ENCODE measurements around the gene RRP1B.
"Not testable (repeated sequence)": the region's sequence is repeated elsewhere in the genome, so short reads cannot be mapped to it uniquely, and the experiment has no call there.

RRP1B gene

DNA sequence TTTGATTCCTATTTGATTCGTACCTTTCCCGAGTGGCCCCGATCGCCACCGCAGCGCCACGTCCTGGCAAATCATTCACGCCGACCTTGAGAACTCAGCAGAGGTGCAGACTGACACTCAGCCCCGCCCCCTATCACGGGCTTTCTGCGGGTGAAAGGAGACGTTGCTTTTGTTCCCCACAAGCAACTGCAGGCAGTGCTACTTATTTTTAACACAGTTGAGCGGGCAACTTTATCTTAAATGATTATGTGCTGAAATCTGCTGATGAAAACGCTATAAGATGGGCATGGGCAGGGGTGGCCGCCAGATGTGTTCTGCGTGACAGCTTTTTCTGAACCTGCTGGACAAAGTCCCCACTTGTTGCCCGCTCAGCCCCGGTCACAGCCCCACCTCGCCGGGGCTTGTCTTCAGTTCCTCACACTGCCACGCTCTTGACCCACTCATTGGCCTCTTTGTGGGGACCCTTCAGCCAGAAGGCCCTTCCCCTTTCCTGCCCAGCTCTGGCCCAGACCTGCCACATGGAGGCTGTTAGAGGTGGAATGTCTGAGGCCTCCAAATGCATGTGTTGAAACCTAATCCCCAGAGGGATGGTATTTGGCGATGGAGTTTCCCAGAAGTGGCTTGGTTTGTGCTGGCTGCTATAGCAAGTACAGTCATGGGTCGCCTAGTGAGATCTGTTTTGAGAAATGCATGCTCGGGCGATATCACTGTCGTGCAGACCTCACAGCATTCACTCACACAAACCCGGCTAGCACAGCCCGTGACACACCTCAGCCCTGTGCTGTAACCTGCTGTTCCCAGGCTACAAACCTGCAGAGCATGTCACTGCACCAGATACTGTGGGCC, 43.9 kb downstream of the RRP1B start:
- DNase-seq: peak; percentile 47

DNA sequence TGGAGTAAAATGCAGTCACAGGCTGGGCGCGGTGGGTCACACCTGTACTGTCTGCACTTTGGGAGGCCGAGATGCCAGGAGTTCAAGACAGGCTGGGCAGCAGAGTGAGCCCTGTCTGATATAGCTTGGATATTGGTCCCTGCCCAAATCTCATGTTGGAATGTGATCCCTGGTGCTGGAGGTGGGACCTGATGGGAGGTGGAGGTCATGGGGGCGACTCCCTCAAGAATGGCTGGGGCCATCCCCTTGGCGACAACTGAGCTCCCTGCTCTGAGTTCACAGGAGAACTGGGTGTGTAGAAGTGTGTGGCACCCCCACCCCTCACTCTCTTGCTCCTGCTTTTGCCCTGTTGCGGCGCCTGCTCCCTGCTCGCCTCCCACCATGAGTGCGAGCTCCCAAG, 48.1 kb downstream of the RRP1B start:
- DNase-seq: no peak

DNA sequence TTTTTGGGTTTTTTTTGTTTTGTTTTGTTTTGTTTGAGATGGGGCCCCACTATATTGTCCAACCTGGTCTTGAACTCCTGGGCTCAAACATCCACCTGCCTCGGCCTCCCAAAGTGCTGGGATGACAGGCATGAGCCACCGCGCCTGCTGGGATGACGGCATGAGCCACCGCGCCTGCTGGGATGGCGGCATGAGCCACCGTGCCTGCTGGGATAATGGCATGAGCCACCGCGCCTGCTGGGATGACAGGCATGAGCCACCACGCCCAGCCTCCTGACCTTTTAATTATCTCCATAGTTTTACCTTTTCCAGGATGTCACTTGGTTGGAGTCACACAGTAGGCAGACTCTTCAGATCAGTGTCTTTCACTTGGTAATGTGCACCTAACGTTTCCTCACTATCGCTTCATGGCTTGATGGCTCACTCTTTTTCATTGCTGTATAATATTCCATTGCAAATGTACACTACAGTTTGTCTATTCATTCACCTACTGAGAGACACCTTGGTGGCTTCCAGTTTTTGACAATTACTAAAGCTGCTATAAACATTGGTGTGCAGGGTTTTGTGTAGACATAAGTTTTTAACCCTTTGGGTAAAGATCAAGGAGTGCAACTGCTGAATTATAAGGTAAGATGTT, 49.5 kb downstream of the RRP1B start:
- no peak for DNase-seq

DNA sequence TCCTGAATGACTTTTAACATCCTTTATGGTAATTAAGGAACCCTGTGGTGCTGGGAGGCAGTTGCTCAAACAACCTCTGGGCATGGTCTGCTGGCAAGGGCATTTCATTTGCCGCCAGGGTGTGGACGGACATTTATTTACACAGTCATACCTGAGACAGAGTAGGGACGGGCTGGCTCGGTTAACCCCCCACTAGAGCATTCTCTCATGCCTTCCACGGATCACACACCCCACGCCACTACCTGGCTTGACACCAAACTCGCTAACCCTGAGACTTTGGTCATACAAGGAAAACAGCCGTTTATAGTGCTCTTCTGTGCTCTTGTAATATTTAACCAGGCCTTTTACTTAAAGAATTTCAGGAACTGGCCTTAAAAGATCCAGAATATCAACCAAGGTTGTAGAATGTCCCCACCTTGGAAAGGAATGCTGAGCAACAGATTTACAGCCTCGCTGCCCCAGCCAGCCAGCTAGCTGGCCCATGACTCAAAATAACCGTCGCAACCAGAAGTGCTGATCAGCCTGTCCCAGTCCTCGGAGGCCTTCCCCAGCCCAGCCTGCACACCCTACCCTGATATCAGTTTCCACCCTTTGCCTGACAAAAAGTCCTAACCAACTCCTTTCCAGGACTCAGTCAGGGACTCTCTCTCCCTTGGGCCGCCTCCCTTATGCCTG, 53.0 kb downstream of the RRP1B start:
- DNase-seq: no peak

DNA sequence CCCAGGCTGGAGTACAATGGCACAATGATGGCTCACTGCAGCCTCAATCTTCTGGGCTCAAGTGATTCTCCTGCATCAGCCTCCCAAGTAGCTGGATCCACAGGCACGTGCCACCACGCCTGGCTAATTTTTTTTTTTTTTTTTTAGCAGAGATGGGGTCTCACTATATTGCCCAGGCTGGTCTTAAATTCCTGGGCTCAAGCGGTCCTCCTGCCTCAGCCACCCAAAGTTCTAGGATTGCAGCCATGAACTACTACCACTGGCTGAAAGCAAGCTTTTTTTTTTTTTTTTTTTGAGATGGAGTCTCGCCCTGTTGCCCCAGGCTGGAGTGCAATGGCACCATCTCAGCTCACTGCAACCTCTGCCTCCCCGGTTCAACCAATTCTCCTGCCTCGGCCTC, 53.8 kb downstream of the RRP1B start:
- not testable (repeated sequence) for DNase-seq

DNA sequence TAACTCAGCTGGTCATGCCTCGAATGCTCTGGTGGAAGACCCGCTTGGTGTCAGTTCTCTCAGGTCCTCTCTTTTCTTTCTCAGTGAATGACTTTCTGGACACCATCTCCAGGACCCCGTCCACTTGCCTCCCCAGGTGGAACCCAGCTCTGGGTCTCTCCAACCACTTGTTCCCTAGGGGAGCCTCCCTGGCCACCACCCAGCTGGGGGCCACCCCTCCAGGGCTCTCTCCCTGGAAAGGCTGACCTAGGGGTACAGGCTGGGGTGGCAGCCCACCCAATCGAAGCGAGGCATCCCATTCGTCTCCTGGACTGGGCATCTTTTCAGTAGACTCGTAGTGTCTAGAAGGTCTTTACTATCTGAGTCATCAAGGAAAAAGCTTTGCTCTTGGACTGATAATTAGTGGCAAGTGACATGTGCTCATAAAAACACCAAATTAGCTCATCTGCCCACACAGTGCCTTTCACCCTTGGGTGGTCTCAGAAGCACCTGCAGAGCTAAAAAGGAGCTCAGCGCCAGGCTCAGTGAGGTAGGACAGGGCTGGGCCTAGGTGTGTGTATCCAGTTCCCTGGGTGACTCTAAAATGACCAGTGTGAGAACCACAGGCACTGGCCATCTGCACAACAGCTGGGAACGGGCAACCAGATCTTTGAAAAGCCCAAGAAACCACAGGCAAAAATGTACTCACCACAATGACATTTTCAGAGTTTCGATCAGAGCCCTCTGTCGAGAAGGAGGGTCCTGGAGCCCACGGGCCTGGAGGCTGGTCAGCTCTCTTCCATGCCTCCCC, 57.2 kb downstream of the RRP1B start:
- DNase-seq: no peak

DNA sequence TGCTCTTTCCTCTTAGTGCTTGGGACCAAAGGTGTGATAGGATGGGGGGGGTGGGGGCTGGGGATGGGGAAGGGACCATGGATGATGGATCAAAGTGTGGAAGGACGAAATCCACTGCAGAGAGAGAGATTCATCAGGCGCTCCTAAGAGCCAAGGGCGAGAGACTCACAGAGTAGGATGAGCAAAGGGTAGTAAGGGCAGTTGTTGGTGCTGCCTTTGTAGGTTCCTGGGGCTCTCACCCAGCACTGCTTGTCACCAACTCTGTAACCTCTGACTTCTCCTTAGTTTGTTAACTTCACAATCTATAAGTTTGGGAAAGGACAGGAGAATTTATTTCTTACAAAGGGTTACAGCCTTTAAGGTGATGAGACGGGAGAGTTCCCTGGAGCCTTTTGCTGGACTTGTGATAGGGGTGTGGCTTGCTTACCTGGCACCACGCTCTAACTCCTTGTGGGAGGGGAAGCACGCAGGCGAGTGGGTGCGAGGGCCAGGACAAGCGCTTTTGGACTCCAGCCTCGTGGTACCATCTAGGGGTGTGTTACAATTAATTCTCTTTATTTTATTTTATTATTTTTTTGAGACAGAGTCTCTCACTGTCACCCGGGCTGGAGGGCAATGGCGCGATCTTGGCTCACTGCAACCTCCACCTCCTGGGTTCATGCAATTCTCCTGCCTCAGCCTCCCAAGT, 58.0 kb downstream of the RRP1B start:
- DNase-seq: no peak

DNA sequence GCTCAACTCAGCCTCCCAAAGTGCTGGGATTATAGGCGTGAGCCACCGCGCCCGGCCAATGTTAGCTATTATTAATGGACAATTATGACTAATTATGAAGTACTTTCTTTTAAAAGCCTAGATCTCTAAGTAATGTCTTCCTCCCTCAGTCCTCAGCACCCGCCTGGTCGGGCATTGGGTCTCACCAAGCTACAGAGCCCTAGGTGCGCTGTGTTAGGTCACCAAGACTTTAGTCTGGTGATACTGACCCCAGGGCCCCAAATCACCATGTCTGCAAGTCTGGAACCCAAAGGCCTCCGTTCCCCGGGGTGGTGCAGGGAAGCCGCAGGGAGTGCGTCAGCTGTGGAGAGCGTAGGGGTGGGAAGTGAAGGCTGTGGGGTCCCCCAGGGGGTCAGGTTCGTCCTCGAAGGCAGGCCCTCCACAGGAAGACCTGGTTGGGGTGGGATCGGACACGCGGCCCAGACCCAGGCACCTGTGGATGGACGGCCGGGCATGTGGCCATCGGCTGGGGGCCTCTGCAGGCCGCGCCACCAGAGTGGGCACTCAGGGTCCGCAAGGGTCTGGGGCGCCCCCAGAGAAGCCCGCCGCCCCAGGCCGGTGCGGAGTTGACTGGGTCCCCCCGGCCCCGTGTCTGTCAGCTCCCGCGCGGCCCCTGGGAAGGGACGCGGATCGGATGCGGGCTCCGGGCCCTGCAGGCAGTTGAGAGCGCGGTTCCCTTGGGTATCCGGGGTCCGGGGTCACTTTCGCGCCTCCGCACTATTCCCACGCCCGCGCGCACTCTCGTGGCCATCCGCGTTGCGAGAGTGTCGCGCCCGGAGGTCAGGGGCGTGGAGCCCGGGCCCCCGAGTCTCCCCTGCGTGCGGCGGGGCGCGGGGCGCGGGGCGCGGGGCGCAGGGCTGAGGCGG, 58.9 kb downstream of the RRP1B start:
- DNase-seq: no peak

DNA sequence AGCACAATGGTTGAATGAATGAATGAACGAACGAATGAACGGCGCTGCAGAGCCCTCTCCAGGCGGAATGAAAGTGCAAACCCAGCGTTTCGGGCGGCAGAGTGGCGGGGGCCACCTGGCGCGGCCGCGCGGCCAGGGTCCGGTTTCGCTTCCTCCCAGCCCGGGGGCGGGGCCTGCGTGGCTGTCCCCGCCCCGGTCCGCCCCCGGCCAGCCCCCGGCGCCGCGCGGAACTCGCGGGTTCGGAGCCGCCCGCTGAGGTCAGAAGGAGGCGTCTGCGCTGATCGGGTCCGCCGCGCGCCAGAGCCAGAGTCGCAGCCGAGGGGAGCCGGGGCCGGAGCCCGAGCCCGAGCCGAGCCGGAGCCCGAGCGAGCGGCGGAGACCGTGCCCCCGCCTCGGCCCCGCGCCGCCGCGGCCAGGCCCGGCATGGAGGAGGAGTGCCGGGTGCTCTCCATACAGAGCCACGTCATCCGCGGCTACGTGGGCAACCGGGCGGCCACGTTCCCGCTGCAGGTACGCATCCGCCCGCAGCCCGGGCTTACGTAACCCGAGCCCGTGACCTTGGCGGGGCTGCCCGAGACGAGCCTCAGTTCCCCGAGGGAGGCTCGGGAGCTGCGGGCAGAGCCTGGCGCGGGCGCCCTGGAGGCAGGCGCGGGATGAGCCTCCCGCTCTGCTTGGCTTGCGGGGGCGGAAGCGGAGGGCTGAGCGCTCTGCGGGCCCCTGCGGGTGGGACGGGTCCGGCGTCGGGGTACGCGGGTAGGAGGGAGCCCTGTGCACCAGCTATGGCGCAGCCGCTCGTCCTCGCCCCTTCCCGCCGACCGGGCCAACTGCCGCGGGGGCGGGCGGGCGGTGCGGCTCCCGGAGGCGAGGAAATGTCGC, 59.8 kb downstream of the RRP1B start, which contains the start of gene PDXK:
Gene PDXK (plus strand): TSS at position 258 of the 876 bp plus-strand sequence. CDS start 166 bp downstream, at position 424.
- peak; percentile 80 for DNase-seq

DNA sequence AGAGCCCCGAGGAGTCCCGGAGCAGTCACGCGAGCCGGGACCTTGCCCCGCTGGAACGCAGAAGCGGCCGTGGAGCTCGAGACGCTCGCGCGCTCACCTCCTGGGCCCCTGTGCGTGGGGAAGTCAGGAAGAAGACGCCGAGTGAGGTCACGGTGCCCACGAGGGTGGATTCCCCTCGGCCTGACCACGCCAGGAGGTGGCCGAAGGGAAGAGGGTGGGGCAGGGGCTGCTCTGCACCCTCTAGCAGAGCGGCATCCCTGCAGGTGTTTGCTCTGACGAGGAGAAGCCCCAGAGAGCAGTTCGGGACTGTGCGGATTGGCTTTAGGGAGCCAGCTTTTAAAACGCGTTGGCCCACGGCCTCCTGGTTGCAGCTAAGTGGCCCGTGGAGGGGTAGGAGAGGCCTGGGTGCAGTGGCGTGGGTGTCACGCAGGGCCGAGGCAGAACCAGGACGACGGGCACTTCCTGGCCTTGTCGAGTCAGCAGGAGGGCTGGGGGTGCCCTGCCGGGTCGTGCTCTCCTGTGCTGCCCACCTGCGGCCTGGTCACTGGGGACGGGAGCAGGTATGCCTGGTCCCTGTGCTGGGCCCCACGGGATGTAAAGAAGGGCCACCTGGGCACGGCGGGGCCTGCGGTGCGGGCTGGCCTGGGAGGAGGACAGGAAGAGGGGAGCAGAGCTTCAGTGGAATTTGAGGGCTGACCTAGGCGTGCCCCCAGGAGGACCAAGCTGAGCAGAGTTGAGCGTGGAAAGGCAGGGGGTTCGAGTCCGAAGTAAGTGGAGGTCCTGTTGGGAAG, 60.6 kb downstream of the RRP1B start:
- DNase-seq: no peak

DNA sequence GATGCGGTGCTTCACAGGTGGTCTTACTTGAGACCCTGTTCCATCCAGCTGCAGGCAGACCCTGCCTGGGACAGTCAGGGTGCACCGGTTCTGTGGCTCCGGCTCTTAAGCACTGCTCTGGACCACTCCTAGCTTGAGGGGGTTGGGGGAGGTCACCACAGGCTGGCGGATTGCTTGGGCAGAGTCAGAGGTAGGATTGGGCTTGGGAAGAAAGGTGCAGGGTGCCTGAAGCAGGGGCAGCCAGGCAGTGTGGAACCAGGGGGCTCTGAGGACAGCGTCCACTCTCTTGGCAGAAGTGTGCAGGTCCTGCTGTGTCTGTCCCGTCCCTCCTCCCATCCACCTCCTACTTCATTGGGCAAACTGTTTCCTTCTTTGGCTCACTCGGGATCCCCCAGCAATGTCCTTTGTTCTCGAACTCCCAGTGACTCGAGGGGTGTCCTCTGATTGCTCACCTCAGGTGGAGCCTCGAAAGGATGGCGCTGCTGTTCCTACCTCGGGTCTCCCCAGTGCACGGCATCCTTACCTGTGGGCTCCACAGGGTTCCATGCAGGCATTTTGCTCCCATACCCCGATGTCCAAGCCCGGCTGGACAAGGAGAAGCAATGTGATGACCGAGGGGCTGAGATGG, 61.3 kb downstream of the RRP1B start:
- no peak for DNase-seq

DNA sequence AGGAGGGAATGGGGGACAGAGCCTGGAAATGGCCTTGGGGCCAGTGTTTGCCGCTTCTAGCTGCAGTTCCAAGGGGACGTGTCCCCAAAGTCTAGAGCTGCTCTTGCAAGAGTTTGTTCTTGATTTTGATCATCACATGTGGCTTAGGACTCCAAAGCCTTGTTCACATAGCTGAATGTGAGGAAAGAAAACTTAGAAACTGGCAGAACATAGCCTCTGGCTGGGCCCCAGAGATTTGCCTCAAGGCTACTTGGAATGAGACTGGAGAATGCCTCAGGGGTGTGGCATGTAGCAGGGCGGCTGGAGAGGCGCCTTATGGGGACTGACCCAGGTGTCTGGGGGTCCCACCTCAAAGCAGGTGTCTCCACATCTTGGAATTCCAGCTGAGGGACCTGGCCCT, 61.8 kb downstream of the RRP1B start:
- DNase-seq: no peak

DNA sequence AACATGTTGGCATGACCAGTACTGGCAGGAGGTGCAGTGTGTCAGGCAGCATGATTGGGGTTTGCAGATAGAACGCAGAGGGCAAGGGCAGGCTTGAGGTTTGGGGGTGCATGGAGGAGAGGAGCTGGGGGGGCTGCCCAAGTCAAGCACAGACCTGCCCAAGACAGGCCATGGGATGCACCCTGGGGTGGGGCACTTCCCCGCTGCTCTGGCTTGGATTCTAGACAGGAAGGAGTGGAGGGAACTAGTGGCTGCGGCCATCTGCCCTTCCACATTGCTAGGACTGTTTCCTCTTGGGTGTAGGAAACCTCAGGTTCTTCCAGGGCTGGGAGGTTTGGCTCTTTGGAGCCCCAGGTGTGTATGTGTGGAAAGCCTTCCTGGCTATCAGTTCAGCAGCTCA, 62.6 kb downstream of the RRP1B start:
- no peak for DNase-seq

DNA sequence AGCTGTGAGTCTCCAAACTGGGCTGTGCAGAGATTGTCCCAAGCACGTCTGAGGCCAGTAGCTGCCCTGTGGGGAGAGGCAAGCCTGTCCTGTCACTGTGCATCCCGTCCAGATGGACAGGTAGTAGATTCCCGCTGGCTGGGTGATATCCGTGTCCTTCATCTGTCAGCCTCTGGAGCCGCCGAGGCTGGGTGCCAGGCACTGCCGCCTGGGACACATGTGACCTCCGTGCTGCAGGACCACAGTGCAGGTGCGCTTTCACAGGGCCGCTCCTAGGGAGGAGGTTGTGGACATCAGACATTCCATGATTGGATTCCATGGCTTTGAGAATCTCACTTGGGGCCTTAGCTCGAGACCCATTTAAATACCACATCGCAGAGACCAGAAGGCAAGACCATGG, 64.3 kb downstream of the RRP1B start:
- no peak for DNase-seq

DNA sequence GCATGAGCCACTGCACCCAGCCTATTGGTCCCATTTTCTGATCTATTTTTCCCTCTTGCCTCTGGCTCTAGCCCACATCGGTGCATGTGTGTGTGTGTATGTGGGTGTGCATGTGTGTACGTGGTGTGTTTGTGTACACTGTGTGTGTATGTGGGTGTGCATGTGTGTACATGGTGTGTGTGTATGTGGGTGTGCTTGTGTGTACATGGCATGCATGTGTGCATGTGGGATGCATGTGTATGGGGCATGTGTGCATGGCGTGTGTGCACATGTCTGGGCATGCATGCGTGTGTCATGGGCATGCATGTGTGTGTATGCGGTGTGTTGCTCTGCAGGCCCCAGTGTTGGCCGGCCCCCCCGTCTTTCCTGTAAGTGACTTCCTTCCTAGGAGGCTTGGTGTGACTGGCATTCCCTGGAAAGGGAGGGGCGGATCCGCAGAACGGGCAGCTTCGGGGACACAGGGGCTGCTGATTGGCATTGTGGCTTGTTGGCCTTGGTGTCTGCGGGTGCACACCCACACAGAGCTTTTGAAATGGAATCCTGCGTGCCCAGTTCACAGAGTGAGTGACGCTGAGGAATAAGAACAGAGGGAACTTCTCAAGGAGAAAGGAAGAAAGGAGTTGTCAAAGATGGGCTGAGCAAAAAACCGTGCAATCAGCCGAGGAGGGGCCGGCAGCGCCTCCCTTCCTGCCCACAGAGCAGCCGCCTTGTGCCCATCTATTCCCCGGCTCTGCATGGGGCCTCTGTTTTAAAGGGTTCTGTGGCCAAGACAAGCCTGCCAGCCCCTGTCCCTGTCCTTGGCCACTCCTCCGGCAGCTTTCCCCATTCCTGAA, 67.5 kb downstream of the RRP1B start:
- no peak for DNase-seq

DNA sequence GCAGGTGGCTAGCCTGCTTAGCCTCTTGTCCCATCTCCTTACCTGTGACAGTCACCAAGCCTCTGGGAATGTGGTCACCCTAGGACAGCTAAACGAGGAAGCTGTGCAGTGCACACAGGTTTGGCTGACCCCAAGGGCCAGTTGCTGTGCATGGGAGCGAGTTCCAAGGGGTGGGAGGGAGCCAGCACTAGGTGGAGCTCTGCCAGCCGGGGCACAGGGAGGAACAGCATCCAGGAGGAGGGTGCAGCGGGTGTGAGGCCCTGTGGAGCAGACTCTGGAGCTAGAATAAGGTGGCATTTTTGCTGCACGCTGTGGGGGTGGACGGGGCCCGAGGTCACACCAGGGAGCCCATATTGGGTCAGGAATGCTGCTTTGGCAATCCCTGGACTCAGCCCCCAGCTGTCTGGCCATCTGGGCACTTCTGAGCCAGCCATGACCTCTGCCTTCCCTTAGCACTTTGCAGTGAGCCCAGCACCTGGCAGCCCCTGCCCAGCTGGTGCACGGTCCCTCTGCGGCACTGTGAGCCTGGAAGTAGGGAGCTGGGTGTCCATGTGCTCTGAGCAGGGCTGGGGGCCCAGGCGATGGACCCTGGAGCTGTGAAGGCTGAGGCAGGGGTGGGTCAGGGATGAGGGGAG, 68.3 kb downstream of the RRP1B start:
- no peak for DNase-seq

DNA sequence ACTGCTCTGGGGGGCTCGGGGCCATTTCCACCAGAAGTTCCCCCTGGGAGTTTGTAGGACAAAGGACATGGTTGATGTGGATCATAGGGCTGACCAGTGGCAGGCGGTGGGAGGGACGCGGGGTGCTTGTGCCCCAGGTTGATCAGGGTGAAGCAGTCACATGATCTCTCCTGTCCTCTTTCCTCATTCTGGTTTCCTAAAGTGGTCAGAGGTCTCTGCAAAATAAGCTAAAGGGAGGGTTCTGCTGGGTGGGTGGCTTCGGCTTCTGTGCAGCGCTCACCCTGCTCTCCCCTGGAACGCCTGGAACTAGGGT, 68.8 kb downstream of the RRP1B start:
- no peak for DNase-seq
